Thyroid gland (tissue), 4 donors: ENCODE measurements around the gene COMTD1. TPM values are rescaled to one million over a fixed set of nuclear protein-coding genes. Genes with fewer than 3 reads are reported as not detected.

Experiments used
- DNase-seq, 2 donors: peaks; one replicate each; pipeline ENCODE4 v3.0.0-alpha.2; 2019
- H3K27ac ChIP-seq, 3 donors: fragments of 200-600 bp; sonication (generic); 1 replicate in 2 of 3; 2 replicates in 1 of 3; pipeline ENCODE4 v1.5.1; 2016 to 2019; ENCODE audit warnings: mild to moderate bottlenecking in 1 of 3, moderate library complexity in 1 of 3
- H3K27me3 ChIP-seq: fragments of 200-600 bp; sonication (generic); one replicate; pipeline ENCODE4 v1.5.1; 2019
- H3K36me3 ChIP-seq, 2 donors: fragments of 200-600 bp; sonication (generic); one replicate each; pipeline ENCODE4 v1.5.1; 2016 to 2019
- H3K4me1 ChIP-seq, 2 donors: fragments of 200-600 bp; sonication (generic); one replicate each; pipeline ENCODE4 v1.5.1; 2017 to 2019
- H3K4me3 ChIP-seq, 3 donors: fragments of 200-600 bp; sonication (generic); replicated peaks in 1 of 3; 1 replicate in 2 of 3; 2 replicates in 1 of 3; pipeline ENCODE4 v1.5.1; 2016; ENCODE audit warnings: mild to moderate bottlenecking in 1 of 3
- H3K9me3 ChIP-seq: fragments of 200-600 bp; sonication (generic); one replicate; pipeline ENCODE4 v1.5.1; 2017
- CTCF ChIP-seq, 6 experiments: fragments of 200-600 bp in 3 of 6; fragments of 450-650 bp in 3 of 6; sonication (generic) in 3 of 6; IDR thresholded peaks; one replicate each; pipeline ENCODE4 v1.5.1; 2016 to 2019; ENCODE audit warnings: antibody characterized with exemption in 6 of 6, mild to moderate bottlenecking in 2 of 6, inconsistent platforms in 1 of 6, moderate library complexity in 1 of 6
- POLR2A ChIP-seq, 2 donors: fragments of 450-650 bp; IDR thresholded peaks; one replicate each; pipeline ENCODE4 v1.6.1; 2017; ENCODE audit warnings: antibody characterized with exemption in 2 of 2, mild to moderate bottlenecking in 2 of 2, moderate library complexity in 1 of 2
- WGBS, 2 donors: methylation state at CpG; one replicate each; pipeline ENCODE4 v1.1.5; 2017; 5-methylcytosine and 5-hydroxymethylcytosine counted together
- intact Hi-C: fragments of 100-400 bp; cut with DNase I; formaldehyde crosslinking; loops from one replicate; pipeline ENCODE4 v1.15.1; 2023
- total RNA-seq, 4 donors: library from RNA; depleted of rRNA; stranded (reverse); fragments of >200 nt; gene quantifications; one replicate each; pipeline ENCODE4 v1.2.3, GENCODE V29; 2016

Gene COMTD1
- total RNA-seq, 4 donors from 2014 or later: 43.4 to 74.0 (median 68.7) TPM

- H3K4me3 ChIP-seq: no peak overlapping the region
- H3K36me3 ChIP-seq: peaks cover 0 to 21% of the 10 kb centered on the region in 2 donors
- 82 to 86% methylated on average over 3 of the region's 3 CpGs for WGBS, 2 donors
- H3K27ac ChIP-seq: peak overlapping the region; percentile 41 to 98 (median 97)
- DNase-seq: no peak
- TF ChIP-seq POLR2A (IDR thresholded peaks at IDR 0.05) (no peak), CTCF (IDR thresholded peaks at IDR 0.05) (no peak)
- H3K4me1 ChIP-seq: peaks cover 50 to 54% of the 10 kb centered on the region in 2 donors
- no peaks in the 10 kb centered on the region for H3K9me3 ChIP-seq
- no peaks in the 10 kb centered on the region for H3K27me3 ChIP-seq
- intact Hi-C loops: loop anchor here (10.0 kb wide), 2 partner anchors 405 to 985 kb away; partner anchors contain the start of gene KAT6B
Measured at GRCh38 chr10:75229971-75230370, 5.8 kb downstream of the COMTD1 start.

- TF ChIP-seq CTCF (IDR thresholded peaks at IDR 0.05): no peak
- no peak for TF ChIP-seq POLR2A (IDR thresholded peaks at IDR 0.05)
- H3K4me1 ChIP-seq: peaks cover 56 to 63% of the 10 kb centered on the region in 2 donors
Measured at GRCh38 chr10:75228834-75229233, 6.9 kb downstream of the COMTD1 start.

GRCh38 chr10:75228278-75228677, 7.5 kb downstream of the COMTD1 start:
- peaks cover 62 to 69% of the 10 kb centered on the region in 2 donors for H3K4me1 ChIP-seq
- no peak for DNase-seq
- 86 to 91% methylated on average over 3 of the region's 3 CpGs for WGBS, 2 donors
- H3K27me3 ChIP-seq: no peaks in the 10 kb centered on the region
- H3K4me3 ChIP-seq: no peak overlapping the region
- H3K36me3 ChIP-seq: peaks cover 0 to 29% of the 10 kb centered on the region in 2 donors
- TF ChIP-seq CTCF (IDR thresholded peaks at IDR 0.05) (no peak), POLR2A (IDR thresholded peaks at IDR 0.05) (no peak)
- H3K27ac ChIP-seq: peak overlapping the region; percentile 37 to 98 (median 97)
- intact Hi-C loops: no loop called here
- no peaks in the 10 kb centered on the region for H3K9me3 ChIP-seq

More at GRCh38 chr10:75228834-75229233, 6.9 kb downstream of the COMTD1 start:
- no peak for DNase-seq
- Histone ChIP-seq H3K4me3 (no peak overlapping the region), H3K36me3 (peaks cover 0 to 23% of the 10 kb centered on the region in 2 donors), H3K27me3 (no peaks in the 10 kb centered on the region), H3K27ac (peak overlapping the region; percentile 37 to 98 (median 97)), H3K9me3 (no peaks in the 10 kb centered on the region)
- 64 to 72% methylated on average over 4 of the region's 4 CpGs for WGBS, 2 donors
- intact Hi-C loops: no loop called here

- no peaks in the 10 kb centered on the region for H3K9me3 ChIP-seq
- no peak for TF ChIP-seq POLR2A (IDR thresholded peaks at IDR 0.05)
- TF ChIP-seq CTCF (IDR thresholded peaks at IDR 0.05): no peak
- 66% methylated on average over 4 to 5 of the region's 5 CpGs for WGBS, 2 donors
- H3K36me3 ChIP-seq: peaks cover 0 to 36% of the 10 kb centered on the region in 2 donors
- no peaks in the 10 kb centered on the region for H3K27me3 ChIP-seq
- peak overlapping the region; percentile 97 to 99 (median 98) for H3K27ac ChIP-seq
- H3K4me3 ChIP-seq: no peak overlapping the region
- no peak for DNase-seq
- intact Hi-C loops: no loop called here
- H3K4me1 ChIP-seq: peaks cover 66 to 72% of the 10 kb centered on the region in 2 donors
Measured at GRCh38 chr10:75226656-75227055, 9.1 kb downstream of the COMTD1 start.

GRCh38 chr10:75226095-75226494, 9.7 kb downstream of the COMTD1 start:
- Histone ChIP-seq H3K27me3 (no peaks in the 10 kb centered on the region), H3K27ac (peak overlapping the region; percentile 97 to 99 (median 98)), H3K36me3 (peaks cover 0 to 35% of the 10 kb centered on the region in 2 donors), H3K4me1 (peaks cover 66 to 72% of the 10 kb centered on the region in 2 donors), H3K9me3 (no peaks in the 10 kb centered on the region), H3K4me3 (no peak overlapping the region)
- no peak for DNase-seq
- TF ChIP-seq POLR2A (IDR thresholded peaks at IDR 0.05) (no peak), CTCF (IDR thresholded peaks at IDR 0.05) (no peak)
- intact Hi-C loops: no loop called here
- 25 to 31% methylated on average over 2 of the region's 2 CpGs for WGBS, 2 donors
